Upper lobe of left lung (tissue), 6 donors: Measurements from ENCODE around the gene LZIC. TPM values are rescaled to one million over a fixed set of nuclear protein-coding genes. Genes with fewer than 3 reads are reported as not detected.

Source experiments
- ATAC-seq, 2 donors: fragments of 200-7000 bp; cut with Tn5 transposase; one replicate each; pipeline ENCODE4 v1.9.1; 2022; ENCODE audit warnings: mild to moderate bottlenecking in 2 of 2, moderate library complexity in 2 of 2; ENCODE audit not compliant: low FRiP score in 2 of 2
- DNase-seq, 2 donors: peaks; one replicate each; pipeline ENCODE4 v3.0.0-alpha.2; 2019 to 2020
- H3K27ac ChIP-seq, 4 donors: fragments of 200-600 bp; sonication (generic); one replicate each; pipeline ENCODE4 v1.5.1; 2016 to 2019
- H3K27me3 ChIP-seq, 4 donors: fragments of 200-600 bp; sonication (generic); one replicate each; pipeline ENCODE4 v1.5.1; 2017 to 2019
- H3K36me3 ChIP-seq, 4 donors: fragments of 200-600 bp; sonication (generic); one replicate each; pipeline ENCODE4 v1.5.1; 2016 to 2019
- H3K4me1 ChIP-seq, 4 donors: fragments of 200-600 bp; sonication (generic); one replicate each; pipeline ENCODE4 v1.5.1; 2018 to 2019
- H3K4me3 ChIP-seq, 4 donors: fragments of 200-600 bp; sonication (generic); one replicate each; pipeline ENCODE4 v1.5.1; 2017 to 2019; ENCODE audit warnings: mild to moderate bottlenecking in 2 of 4, moderate library complexity in 1 of 4
- H3K9me3 ChIP-seq, 4 donors: fragments of 200-600 bp; sonication (generic); one replicate each; pipeline ENCODE4 v1.5.1; 2018 to 2019
- CTCF ChIP-seq, 6 experiments: fragments of 450-650 bp in 4 of 6; fragments of 200-600 bp in 2 of 6; sonication (generic) in 2 of 6; IDR thresholded peaks; one replicate each; pipeline ENCODE4 v1.5.1; 2016 to 2019; ENCODE audit warnings: antibody characterized with exemption in 6 of 6
- EP300 ChIP-seq, 4 donors: sonication (generic); formaldehyde crosslinking; IDR thresholded peaks; one replicate each; pipeline ENCODE4 v1.5.1; 2017; ENCODE audit warnings: antibody characterized with exemption in 4 of 4, control low read depth in 2 of 4
- POLR2A ChIP-seq, 4 donors: fragments of 450-650 bp; IDR thresholded peaks; one replicate each; pipeline ENCODE4 v1.5.1; 2016 to 2017; ENCODE audit warnings: antibody characterized with exemption in 4 of 4, mild to moderate bottlenecking in 2 of 4
- POLR2AphosphoS5 ChIP-seq, 2 donors: sonication (generic); formaldehyde crosslinking; IDR thresholded peaks; one replicate each; pipeline ENCODE4 v1.5.1; 2017; ENCODE audit warnings: antibody characterized with exemption in 2 of 2
- WGBS, 2 donors: methylation state at CpG; one replicate each; pipeline ENCODE4 v1.1.5; 2017 to 2018; 5-methylcytosine and 5-hydroxymethylcytosine counted together
- total RNA-seq, 6 donors: library from RNA; depleted of rRNA in 4 of 6; stranded (reverse); fragments of >200 nt in 4 of 6; gene quantifications; one replicate each; pipeline versions ENCODE4 v1.1.0 to v1.2.1, GENCODE V29; 2016 to 2021
- donor health status: DM: no; HTN: no; CAD: no; lungs with moderate emphysema.
- donor health status: DM: no; HTN: yes; CAD: no; lungs with severe emphysema.

LZIC gene
- total RNA-seq, 6 donors from 2014 or later = 9.4 to 28.7 (median 19.4) TPM

DNA sequence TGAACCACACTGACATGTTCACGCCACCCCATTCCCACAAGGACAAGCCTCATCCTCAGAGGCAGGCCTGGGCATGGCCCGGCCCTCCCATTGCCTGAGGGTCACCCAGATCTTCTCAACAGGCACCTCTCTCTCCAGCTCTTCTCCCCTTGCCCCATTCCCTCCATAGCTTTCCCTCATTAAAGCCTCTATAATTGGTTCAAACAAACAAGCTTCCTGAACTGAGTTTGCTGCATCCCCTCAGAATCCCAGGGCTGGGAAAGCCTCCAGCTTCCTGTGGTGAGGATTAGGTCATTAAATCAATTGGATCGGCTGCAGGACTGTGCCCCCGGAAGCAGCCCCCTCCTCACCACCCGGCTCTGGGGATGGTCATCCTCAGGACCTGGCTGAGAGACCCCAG lies 52.0 kb downstream of the LZIC start:
- no peak for TF ChIP-seq EP300 (IDR thresholded peaks at IDR 0.05)
- no peak for TF ChIP-seq POLR2A (IDR thresholded peaks at IDR 0.05)
- TF ChIP-seq CTCF (IDR thresholded peaks at IDR 0.05) = no peak
- TF ChIP-seq POLR2AphosphoS5 (IDR thresholded peaks at IDR 0.05) = no peak
- no peak overlapping the region for H3K4me3 ChIP-seq
- no peaks in the 10 kb centered on the region for H3K27me3 ChIP-seq
- H3K27ac ChIP-seq = peak overlapping the region in 3 of 4 donors; percentile 1 to 84 (median 36)
- H3K9me3 ChIP-seq = no peaks in the 10 kb centered on the region
- H3K4me1 ChIP-seq = peaks cover 37 to 59% (median 47%) of the 10 kb centered on the region in 4 donors
- ATAC-seq = no peak
- WGBS, 2 donors = 69 to 75% methylated on average over 5 of the region's 5 CpGs
- no peak for DNase-seq
- H3K36me3 ChIP-seq = peaks cover 0 to 6% (median 4%) of the 10 kb centered on the region in 4 donors

GRCh38 chr1:9890224-9890731 lies 52.9 kb downstream of the LZIC start:
- Histone ChIP-seq H3K27ac (peak overlapping the region; percentile 1 to 84 (median 26)), H3K9me3 (no peaks in the 10 kb centered on the region), H3K36me3 (peaks cover 0 to 6% (median 4%) of the 10 kb centered on the region in 4 donors), H3K27me3 (no peaks in the 10 kb centered on the region), H3K4me1 (peaks cover 37 to 59% (median 44%) of the 10 kb centered on the region in 4 donors), H3K4me3 (no peak overlapping the region)
- TF ChIP-seq EP300 (IDR thresholded peaks at IDR 0.05) (no peak), POLR2A (IDR thresholded peaks at IDR 0.05) (no peak), POLR2AphosphoS5 (IDR thresholded peaks at IDR 0.05) (no peak), CTCF (IDR thresholded peaks at IDR 0.05) (no peak)
- DNase-seq (no peak), ATAC-seq (no peak)
- 14 to 34% methylated on average over 4 to 6 of the region's 6 CpGs for WGBS, 2 donors

DNA sequence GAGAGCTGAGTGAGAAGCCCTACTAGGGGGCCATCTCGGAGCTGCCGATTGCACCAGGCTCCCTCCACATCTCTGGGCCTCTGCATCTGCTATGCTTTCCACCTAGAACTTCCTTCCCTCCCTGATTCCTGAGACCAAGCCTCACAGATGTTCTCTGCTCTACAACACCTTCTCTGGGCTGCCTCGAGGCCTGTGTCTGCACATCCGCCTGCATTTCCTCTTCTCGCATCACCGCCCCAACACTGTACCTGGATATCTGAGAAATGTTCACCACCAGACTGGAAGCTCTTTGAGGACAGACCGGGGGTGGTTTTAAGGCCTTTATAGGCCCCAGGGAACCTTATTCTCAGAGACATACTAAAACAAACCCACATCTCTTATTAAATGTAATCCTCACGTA lies 53.8 kb downstream of the LZIC start:
- WGBS, 2 donors = 68 to 75% methylated on average over 8 of the region's 8 CpGs

GRCh38 chr1:9888886-9889285 lies 54.3 kb downstream of the LZIC start:
- H3K4me1 ChIP-seq = peaks cover 37 to 54% (median 39%) of the 10 kb centered on the region in 4 donors
- no peak for DNase-seq

More for the DNA sequence above, 53.8 kb downstream of the LZIC start:
- no peak for DNase-seq
- Histone ChIP-seq H3K27ac (peak overlapping the region in 3 of 4 donors; percentile 1 to 84 (median 36)), H3K9me3 (no peaks in the 10 kb centered on the region), H3K36me3 (peaks cover 0 to 8% (median 4%) of the 10 kb centered on the region in 4 donors), H3K4me1 (peaks cover 37 to 59% (median 41%) of the 10 kb centered on the region in 4 donors), H3K4me3 (no peak overlapping the region), H3K27me3 (no peaks in the 10 kb centered on the region)
- ATAC-seq = no peak
- TF ChIP-seq CTCF (IDR thresholded peaks at IDR 0.05) (no peak), EP300 (IDR thresholded peaks at IDR 0.05) (no peak), POLR2AphosphoS5 (IDR thresholded peaks at IDR 0.05) (no peak), POLR2A (IDR thresholded peaks at IDR 0.05) (no peak)

More at GRCh38 chr1:9888886-9889285, 54.3 kb downstream of the LZIC start:
- TF ChIP-seq CTCF (IDR thresholded peaks at IDR 0.05) (no peak), POLR2AphosphoS5 (IDR thresholded peaks at IDR 0.05) (no peak), POLR2A (IDR thresholded peaks at IDR 0.05) (no peak), EP300 (IDR thresholded peaks at IDR 0.05) (no peak)
- no peak for ATAC-seq
- 82 to 88% methylated on average over 8 to 9 of the region's 9 CpGs for WGBS, 2 donors
- Histone ChIP-seq H3K9me3 (no peaks in the 10 kb centered on the region), H3K36me3 (peaks cover 0 to 8% (median 4%) of the 10 kb centered on the region in 4 donors), H3K27ac (peak overlapping the region in 1 of 4 donors; percentile 84), H3K4me3 (no peak overlapping the region), H3K27me3 (no peaks in the 10 kb centered on the region)
